ENCODE results near the gene MYO3B.

MYO3B gene

DNA sequence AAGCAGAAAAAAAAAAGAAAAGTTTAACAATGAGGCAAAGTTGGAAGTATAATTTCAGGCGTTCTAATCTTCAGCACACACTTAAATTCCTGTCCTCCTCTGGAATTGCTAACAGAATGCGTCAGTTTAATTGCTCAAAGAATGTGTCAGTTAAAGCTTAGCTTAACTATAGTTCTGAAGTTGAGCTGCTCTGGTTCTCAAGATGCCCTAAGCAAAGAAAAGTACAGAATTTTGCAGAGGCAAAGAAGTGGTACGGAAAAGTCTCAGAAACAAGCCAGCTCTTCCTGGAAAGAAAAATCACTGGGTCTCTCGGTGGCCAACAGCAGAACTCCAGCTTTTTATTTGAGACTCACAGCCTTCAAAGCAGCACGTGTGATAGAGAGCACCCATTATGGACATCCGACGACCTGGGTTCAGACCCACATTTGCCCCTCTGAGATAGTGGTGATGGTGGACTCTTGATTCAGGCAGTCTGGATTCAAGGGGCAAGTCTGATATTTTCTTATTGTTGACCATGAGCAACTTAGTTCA, 22.2 kb upstream of the MYO3B start:
- ChIA-PET POLR2A (no interaction called here), CTCF (interaction anchor here (0.7 to 0.9 kb wide), 3 partner anchors 15 to 518 kb away, joined by 3 read pairs; no protein-coding TSS in a partner anchor)
- H3K36me3 ChIP-seq (ENCODE audit: control insufficient read depth in 2 of 2, insufficient read depth in 1 of 2, low read length in 2 of 2), result no peaks in the 10 kb centered on the region
- TF ChIP-seq, protein P1, sequence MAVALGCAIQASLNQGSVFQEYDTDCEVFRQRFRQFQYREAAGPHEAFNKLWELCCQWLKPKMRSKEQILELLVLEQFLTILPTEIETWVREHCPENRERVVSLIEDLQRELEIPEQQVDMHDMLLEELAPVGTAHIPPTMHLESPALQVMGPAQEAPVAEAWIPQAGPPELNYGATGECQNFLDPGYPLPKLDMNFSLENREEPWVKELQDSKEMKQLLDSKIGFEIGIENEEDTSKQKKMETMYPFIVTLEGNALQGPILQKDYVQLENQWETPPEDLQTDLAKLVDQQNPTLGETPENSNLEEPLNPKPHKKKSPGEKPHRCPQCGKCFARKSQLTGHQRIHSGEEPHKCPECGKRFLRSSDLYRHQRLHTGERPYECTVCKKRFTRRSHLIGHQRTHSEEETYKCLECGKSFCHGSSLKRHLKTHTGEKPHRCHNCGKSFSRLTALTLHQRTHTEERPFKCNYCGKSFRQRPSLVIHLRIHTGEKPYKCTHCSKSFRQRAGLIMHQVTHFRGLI (tag by site-specific recombination; IDR thresholded peaks at IDR 0.05), result no peak
- TF ChIP-seq ZNF76 (tag by site-specific recombination; IDR thresholded peaks at IDR 0.05; ENCODE audit: borderline replicate concordance, low read depth), result no peak
- H3K4me1 ChIP-seq (ENCODE audit: control insufficient read depth, insufficient read depth, low read length), result no peaks in the 10 kb centered on the region
- H3K27ac ChIP-seq (ENCODE audit: extremely low read depth, low read depth, low read length), result no peak overlapping the region
- no peaks in the 10 kb centered on the region for H3K9me3 ChIP-seq (ENCODE audit: control insufficient read depth, insufficient read depth, low read depth, low read length)
- no peak overlapping the region for H3K4me3 ChIP-seq (ENCODE audit: low read depth, low read length)

DNA sequence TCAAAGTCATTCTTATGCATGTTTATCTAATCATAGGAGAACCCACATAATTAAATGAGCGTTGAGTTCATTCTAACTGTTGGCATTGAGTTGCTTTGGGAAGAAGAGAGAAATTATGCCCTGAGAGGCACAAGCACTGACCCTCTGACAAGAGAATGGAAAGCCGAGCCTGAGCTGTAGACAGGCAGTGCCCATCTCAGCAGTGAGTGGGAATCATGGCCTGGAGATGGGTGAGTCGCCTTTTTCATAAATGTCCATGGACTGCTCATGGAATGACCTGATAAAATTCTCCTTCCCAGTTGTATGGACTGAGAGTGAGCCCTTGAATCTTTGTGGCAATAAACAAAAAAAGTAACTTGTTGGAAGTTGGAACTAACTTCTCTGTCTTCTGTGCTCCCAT, 21.4 kb upstream of the MYO3B start:
- no peaks in the 10 kb centered on the region for H3K9me3 ChIP-seq (ENCODE audit: control insufficient read depth, insufficient read depth, low read depth, low read length)
- H3K4me1 ChIP-seq (ENCODE audit: control insufficient read depth, insufficient read depth, low read length), result no peaks in the 10 kb centered on the region
- H3K36me3 ChIP-seq (ENCODE audit: control insufficient read depth in 2 of 2, insufficient read depth in 1 of 2, low read length in 2 of 2), result no peaks in the 10 kb centered on the region
- no peak overlapping the region for H3K27ac ChIP-seq (ENCODE audit: extremely low read depth, low read depth, low read length)
- POLR2A ChIA-PET, result no interaction called here
- H3K4me3 ChIP-seq (ENCODE audit: low read depth, low read length), result no peak overlapping the region
- TF ChIP-seq, protein P2, sequence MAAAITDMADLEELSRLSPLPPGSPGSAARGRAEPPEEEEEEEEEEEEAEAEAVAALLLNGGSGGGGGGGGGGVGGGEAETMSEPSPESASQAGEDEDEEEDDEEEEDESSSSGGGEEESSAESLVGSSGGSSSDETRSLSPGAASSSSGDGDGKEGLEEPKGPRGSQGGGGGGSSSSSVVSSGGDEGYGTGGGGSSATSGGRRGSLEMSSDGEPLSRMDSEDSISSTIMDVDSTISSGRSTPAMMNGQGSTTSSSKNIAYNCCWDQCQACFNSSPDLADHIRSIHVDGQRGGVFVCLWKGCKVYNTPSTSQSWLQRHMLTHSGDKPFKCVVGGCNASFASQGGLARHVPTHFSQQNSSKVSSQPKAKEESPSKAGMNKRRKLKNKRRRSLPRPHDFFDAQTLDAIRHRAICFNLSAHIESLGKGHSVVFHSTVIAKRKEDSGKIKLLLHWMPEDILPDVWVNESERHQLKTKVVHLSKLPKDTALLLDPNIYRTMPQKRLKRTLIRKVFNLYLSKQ (tag by site-specific recombination; IDR thresholded peaks at IDR 0.05; ENCODE audit: borderline replicate concordance), result no peak
- TF ChIP-seq, protein P3, sequence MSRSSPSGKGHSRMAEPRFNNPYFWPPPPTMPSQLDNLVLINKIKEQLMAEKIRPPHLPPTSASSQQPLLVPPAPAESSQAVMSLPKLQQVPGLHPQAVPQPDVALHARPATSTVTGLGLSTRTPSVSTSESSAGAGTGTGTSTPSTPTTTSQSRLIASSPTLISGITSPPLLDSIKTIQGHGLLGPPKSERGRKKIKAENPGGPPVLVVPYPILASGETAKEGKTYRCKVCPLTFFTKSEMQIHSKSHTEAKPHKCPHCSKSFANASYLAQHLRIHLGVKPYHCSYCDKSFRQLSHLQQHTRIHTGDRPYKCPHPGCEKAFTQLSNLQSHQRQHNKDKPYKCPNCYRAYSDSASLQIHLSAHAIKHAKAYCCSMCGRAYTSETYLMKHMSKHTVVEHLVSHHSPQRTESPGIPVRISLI (tag by site-specific recombination; IDR thresholded peaks at IDR 0.05), result no peak
- TF ChIP-seq, protein P4, sequence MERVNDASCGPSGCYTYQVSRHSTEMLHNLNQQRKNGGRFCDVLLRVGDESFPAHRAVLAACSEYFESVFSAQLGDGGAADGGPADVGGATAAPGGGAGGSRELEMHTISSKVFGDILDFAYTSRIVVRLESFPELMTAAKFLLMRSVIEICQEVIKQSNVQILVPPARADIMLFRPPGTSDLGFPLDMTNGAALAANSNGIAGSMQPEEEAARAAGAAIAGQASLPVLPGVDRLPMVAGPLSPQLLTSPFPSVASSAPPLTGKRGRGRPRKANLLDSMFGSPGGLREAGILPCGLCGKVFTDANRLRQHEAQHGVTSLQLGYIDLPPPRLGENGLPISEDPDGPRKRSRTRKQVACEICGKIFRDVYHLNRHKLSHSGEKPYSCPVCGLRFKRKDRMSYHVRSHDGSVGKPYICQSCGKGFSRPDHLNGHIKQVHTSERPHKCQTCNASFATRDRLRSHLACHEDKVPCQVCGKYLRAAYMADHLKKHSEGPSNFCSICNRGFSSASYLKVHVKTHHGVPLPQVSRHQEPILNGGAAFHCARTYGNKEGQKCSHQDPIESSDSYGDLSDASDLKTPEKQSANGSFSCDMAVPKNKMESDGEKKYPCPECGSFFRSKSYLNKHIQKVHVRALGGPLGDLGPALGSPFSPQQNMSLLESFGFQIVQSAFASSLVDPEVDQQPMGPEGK (tag by site-specific recombination; IDR thresholded peaks at IDR 0.05), result no peak
- no peak for TF ChIP-seq YY2 (tag by site-specific recombination; IDR thresholded peaks at IDR 0.05)
- TF ChIP-seq ZNF132 (tag by site-specific recombination; IDR thresholded peaks at IDR 0.05; ENCODE audit: borderline replicate concordance), result no peak
- no peak for TF ChIP-seq ZNF214 (tag by site-specific recombination; IDR thresholded peaks at IDR 0.05; ENCODE audit: borderline replicate concordance)
- TF ChIP-seq ZNF202 (tag by site-specific recombination; IDR thresholded peaks at IDR 0.05; ENCODE audit: borderline replicate concordance), result no peak
- no peak for TF ChIP-seq ZNF510 (tag by site-specific recombination; IDR thresholded peaks at IDR 0.05; ENCODE audit: insufficient replicate concordance)
- no peak for TF ChIP-seq SCRT1 (tag by site-specific recombination; IDR thresholded peaks at IDR 0.05; ENCODE audit: borderline replicate concordance)
- TF ChIP-seq FEZF1 (tag by site-specific recombination; IDR thresholded peaks at IDR 0.05), result no peak
- TF ChIP-seq, protein P5, sequence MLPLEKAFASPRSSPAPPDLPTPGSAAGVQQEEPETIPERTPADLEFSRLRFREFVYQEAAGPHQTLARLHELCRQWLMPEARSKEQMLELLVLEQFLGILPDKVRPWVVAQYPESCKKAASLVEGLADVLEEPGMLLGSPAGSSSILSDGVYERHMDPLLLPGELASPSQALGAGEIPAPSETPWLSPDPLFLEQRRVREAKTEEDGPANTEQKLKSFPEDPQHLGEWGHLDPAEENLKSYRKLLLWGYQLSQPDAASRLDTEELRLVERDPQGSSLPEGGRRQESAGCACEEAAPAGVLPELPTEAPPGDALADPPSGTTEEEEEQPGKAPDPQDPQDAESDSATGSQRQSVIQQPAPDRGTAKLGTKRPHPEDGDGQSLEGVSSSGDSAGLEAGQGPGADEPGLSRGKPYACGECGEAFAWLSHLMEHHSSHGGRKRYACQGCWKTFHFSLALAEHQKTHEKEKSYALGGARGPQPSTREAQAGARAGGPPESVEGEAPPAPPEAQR (tag by site-specific recombination; IDR thresholded peaks at IDR 0.05), result no peak
- TF ChIP-seq ZNF155 (tag by site-specific recombination; IDR thresholded peaks at IDR 0.05), result no peak
- no peak for TF ChIP-seq ZNF707 (tag by site-specific recombination; IDR thresholded peaks at IDR 0.05)
- CTCF ChIA-PET, result interaction anchor here (0.5 kb wide), 2 partner anchors 119 to 366 kb away, joined by 3 to 5 read pairs; no protein-coding TSS in a partner anchor

Data from HEK293 (cell line).